GM23338 (cell line): ENCODE results near the gene USP46. TPM values are rescaled to one million over a fixed set of nuclear protein-coding genes. Genes with fewer than 3 reads are reported as not detected.

ENCODE experiments used
- ATAC-seq: fragments of 200-7000 bp; cut with Tn5 transposase; 3 replicates; pipeline ENCODE4 v1.9.1; 2020
- DNase-seq: peaks from one replicate; pipeline ENCODE4 v3.0.0-alpha.2; 2015; ENCODE audit warnings: low spot score
- H2AFZ ChIP-seq: fragments of 200-600 bp; sonication (generic); 2 replicates; pipeline ENCODE4 v1.8.0; 2016; ENCODE audit warnings: antibody characterized with exemption, mild to moderate bottlenecking, moderate library complexity
- H3F3A ChIP-seq: fragments of 200-600 bp; sonication (generic); replicated peaks from 2 replicates; pipeline ENCODE4 v1.8.0; 2017; ENCODE audit warnings: antibody characterized with exemption, mixed run types, low read depth
- H3K27ac ChIP-seq: fragments of 200-600 bp; sonication (generic); 2 replicates; pipeline ENCODE4 v1.6.1; 2016; ENCODE audit warnings: low read depth
- H3K27me3 ChIP-seq: fragments of 200-600 bp; sonication (generic); 2 replicates; pipeline ENCODE4 v1.8.0; 2016; ENCODE audit warnings: mild to moderate bottlenecking, mixed run types, moderate library complexity; ENCODE audit not compliant: insufficient read depth
- H3K36me3 ChIP-seq: fragments of 200-600 bp; sonication (generic); 2 replicates; pipeline ENCODE4 v1.8.0; 2016; ENCODE audit warnings: mild to moderate bottlenecking; ENCODE audit not compliant: insufficient read depth
- H3K4me1 ChIP-seq: fragments of 200-600 bp; sonication (generic); 2 replicates; pipeline ENCODE4 v1.8.0; 2016; ENCODE audit warnings: mild to moderate bottlenecking, moderate library complexity; ENCODE audit not compliant: insufficient read depth
- H3K4me2 ChIP-seq: fragments of 200-600 bp; sonication (generic); 2 replicates; pipeline ENCODE4 v1.7.1; 2017; ENCODE audit warnings: mixed run types
- H3K4me3 ChIP-seq: fragments of 200-600 bp; sonication (generic); 2 replicates; pipeline ENCODE4 v1.6.1; 2016; ENCODE audit warnings: mixed run types
- H3K79me2 ChIP-seq: fragments of 200-600 bp; sonication (generic); replicated peaks from 2 replicates; pipeline ENCODE4 v1.8.0; 2017; ENCODE audit warnings: mild to moderate bottlenecking; ENCODE audit not compliant: insufficient read depth
- H3K9me2 ChIP-seq: fragments of 200-600 bp; sonication (generic); 2 replicates; pipeline ENCODE4 v1.8.0; 2017; ENCODE audit not compliant: insufficient read depth
- H4K20me1 ChIP-seq: fragments of 200-600 bp; sonication (generic); replicated peaks from 2 replicates; pipeline ENCODE4 v1.8.0; 2017; ENCODE audit warnings: mild to moderate bottlenecking; ENCODE audit not compliant: insufficient read depth
- H3K27ac Mint-ChIP-seq: 2 replicates; pipeline ENCODE4 v1.8.0; 2020; ENCODE audit warnings: inconsistent platforms, mild to moderate bottlenecking, moderate library complexity, mixed read lengths
- H3K27me3 Mint-ChIP-seq: 3 replicates; pipeline ENCODE4 v1.8.0; 2022; ENCODE audit warnings: low read depth, mild to moderate bottlenecking, moderate library complexity, mixed read lengths, inconsistent platforms; ENCODE audit not compliant: insufficient read depth, poor library complexity
- H3K36me3 Mint-ChIP-seq: 3 replicates; pipeline ENCODE4 v1.8.0; 2021; ENCODE audit warnings: low read depth, mild to moderate bottlenecking, inconsistent platforms, moderate library complexity, mixed read lengths
- H3K4me1 Mint-ChIP-seq: 3 replicates; pipeline ENCODE4 v1.8.0; 2020; ENCODE audit warnings: mild to moderate bottlenecking, inconsistent platforms, mixed read lengths
- H3K4me3 Mint-ChIP-seq: 3 replicates; pipeline ENCODE4 v1.8.0; 2021; ENCODE audit warnings: moderate library complexity, mild to moderate bottlenecking, inconsistent platforms, mixed read lengths
- H3K9me3 Mint-ChIP-seq: 3 replicates; pipeline ENCODE4 v1.8.0; 2020; ENCODE audit warnings: moderate library complexity, mild to moderate bottlenecking, inconsistent platforms, mixed read lengths
- CTCF ChIP-seq, 2 experiments: fragments of 200-600 bp in 1 of 2; sonication (generic) in 1 of 2; conservative IDR thresholded peaks; 2 replicates each; pipeline versions ENCODE4 v1.5.1 to v1.6.1; 2016 to 2017; ENCODE audit warnings: antibody characterized with exemption in 2 of 2, low read depth in 2 of 2, mild to moderate bottlenecking in 2 of 2, moderate library complexity in 1 of 2
- ETS1 ChIP-seq: IDR thresholded peaks from 2 replicates; pipeline ENCODE4 v1.6.1; 2016; ENCODE audit warnings: antibody characterized with exemption
- EZH2 ChIP-seq: fragments of 200-600 bp; sonication (generic); IDR thresholded peaks from one replicate; pipeline ENCODE4 v1.8.0; 2017; ENCODE audit warnings: antibody characterized with exemption, mild to moderate bottlenecking, low read depth; ENCODE audit not compliant: unreplicated experiment
- EZH2phosphoT487 ChIP-seq: fragments of 200-600 bp; sonication (generic); IDR thresholded peaks from one replicate; pipeline ENCODE4 v1.8.1; 2018; ENCODE audit warnings: antibody characterized with exemption; ENCODE audit not compliant: unreplicated experiment
- JUNB ChIP-seq: IDR thresholded peaks from one replicate; pipeline ENCODE4 v1.6.1; 2016; ENCODE audit warnings: antibody characterized with exemption; ENCODE audit not compliant: unreplicated experiment
- NANOG ChIP-seq: IDR thresholded peaks from 2 replicates; pipeline ENCODE4 v1.6.1; 2016; ENCODE audit warnings: antibody characterized with exemption, borderline replicate concordance
- POLR2AphosphoS5 ChIP-seq: IDR thresholded peaks from 2 replicates; pipeline ENCODE4 v1.6.1; 2016; ENCODE audit warnings: antibody characterized with exemption, low read depth
- STAT1 ChIP-seq: IDR thresholded peaks from one replicate; pipeline ENCODE4 v1.6.1; 2016; ENCODE audit warnings: antibody characterized with exemption; ENCODE audit not compliant: unreplicated experiment
- ZNF114 ChIP-seq: fragments of 250-450 bp; sonication (Bioruptor Pico); IDR thresholded peaks from 2 replicates; pipeline ENCODE4 v1.5.0; 2020; ENCODE audit warnings: mild to moderate bottlenecking, moderate library complexity
- ZNF331 ChIP-seq: fragments of 250-450 bp; sonication (Bioruptor Pico); IDR thresholded peaks from 2 replicates; pipeline ENCODE4 v1.5.0; 2020; ENCODE audit warnings: low read depth, mild to moderate bottlenecking, moderate library complexity
- ZNF462 ChIP-seq: fragments of 250-450 bp; sonication (Bioruptor Pico); IDR thresholded peaks from 2 replicates; pipeline ENCODE4 v1.5.0; 2020; ENCODE audit warnings: mild to moderate bottlenecking, moderate library complexity
- polyA plus RNA-seq: library from polyadenylated mRNA; unstranded; fragments of >200 nt; fragmentation: Nextera tagmentation; extraction: Ambion mirVana; gene quantifications from 2 replicates; pipeline ENCODE4 v1.2.1, GENCODE V29; 2016
- total RNA-seq: library from RNA; depleted of rRNA; stranded (reverse); fragments of >200 nt; shearing (Covaris generic); gene quantifications from 2 replicates; pipeline ENCODE4 v1.2.3, GENCODE V29; 2014

The USP46 gene
- total and polyA plus RNA-seq, 2 experiments from 2014 or later, result 40.5 to 59.4 TPM

- Histone ChIP-seq H3K4me2 (no peak overlapping the region), H3K79me2 (no peaks in the 10 kb centered on the region), H3K27ac (no peak overlapping the region), H3K4me1 (peaks cover 27% of the 10 kb centered on the region), H3K4me3 (no peak overlapping the region), H3K36me3 (no peaks in the 10 kb centered on the region), H4K20me1 (no peaks in the 10 kb centered on the region), H3K27me3 (no peaks in the 10 kb centered on the region), H3K9me2 (peaks cover 19% of the 10 kb centered on the region; the same call in 1 of the 2 replicates), H2AFZ (no peak overlapping the region), H3F3A (no peaks in the 10 kb centered on the region)
- peaks cover 3% of the 10 kb centered on the region for H3K27me3 Mint-ChIP-seq
- no peak overlapping the region for H3K4me3 Mint-ChIP-seq
- H3K4me1 Mint-ChIP-seq, result peaks cover 37% of the 10 kb centered on the region
- H3K36me3 Mint-ChIP-seq, result no peaks in the 10 kb centered on the region
- TF ChIP-seq ETS1 (no peak), EZH2 (no peak), ZNF331 (no peak), CTCF (conservative IDR thresholded peaks at IDR 0.05; ENCODE audit: low read depth in 2 of 2) (no peak), NANOG (no peak), POLR2AphosphoS5 (no peak), EZH2phosphoT487 (no peak), JUNB (no peak), STAT1 (no peak), ZNF114 (CRISPR knock-in tag) (no peak), ZNF462 (no peak)
- H3K9me3 Mint-ChIP-seq, result no peaks in the 10 kb centered on the region; the same call in 2 of the 3 replicates
- ATAC-seq, result no peak
- DNase-seq, result no peak
- H3K27ac Mint-ChIP-seq, result no peak overlapping the region
These were observed 106.3 kb downstream of the USP46 start for GRCh38 chr4:52552778-52553177.
